Neuronal stem cell (in vitro differentiated cells): ENCODE results near the gene CNTLN. TPM values are rescaled to one million over a fixed set of nuclear protein-coding genes. Genes with fewer than 3 reads are reported as not detected.

Source experiments
- DNase-seq: peaks from one replicate; pipeline ENCODE4 v3.0.0-alpha.2; 2013; ENCODE audit warnings: low spot score
- H2AFZ ChIP-seq: one replicate; pipeline ENCODE4 v1.6.1; 2013; ENCODE audit warnings: mild to moderate bottlenecking, low read length, inconsistent platforms
- H2AK5ac ChIP-seq: 2 replicates; pipeline ENCODE4 v1.6.1; 2013; ENCODE audit warnings: low read depth, mild to moderate bottlenecking, inconsistent platforms, low read length, moderate library complexity, mixed read lengths
- H2BK120ac ChIP-seq: 2 replicates; pipeline ENCODE4 v1.6.1; 2013; ENCODE audit warnings: low read depth, mild to moderate bottlenecking, inconsistent platforms, low read length, moderate library complexity, mixed read lengths
- H2BK12ac ChIP-seq: one replicate; pipeline ENCODE4 v1.6.1; 2013; ENCODE audit warnings: low read length, inconsistent platforms
- H2BK15ac ChIP-seq: 2 replicates; pipeline ENCODE4 v1.6.1; 2013; ENCODE audit warnings: mild to moderate bottlenecking, low read length, inconsistent platforms, mixed read lengths
- H2BK5ac ChIP-seq: one replicate; pipeline ENCODE4 v1.6.1; 2013; ENCODE audit warnings: inconsistent platforms, mild to moderate bottlenecking, low read length, moderate library complexity
- H3K14ac ChIP-seq: one replicate; pipeline ENCODE4 v1.6.1; 2013; ENCODE audit warnings: low read length, inconsistent platforms
- H3K18ac ChIP-seq: 2 replicates; pipeline ENCODE4 v1.6.1; 2013; ENCODE audit warnings: low read length, inconsistent platforms
- H3K23ac ChIP-seq: 2 replicates; pipeline ENCODE4 v1.6.1; 2013; ENCODE audit warnings: low read depth, mild to moderate bottlenecking, mixed read lengths, low read length, inconsistent platforms; ENCODE audit not compliant: poor library complexity
- H3K27ac ChIP-seq: replicated peaks from 3 replicates; pipeline ENCODE4 v1.5.1; 2013; ENCODE audit warnings: low read length, inconsistent platforms
- H3K27me3 ChIP-seq, 3 experiments: 2 replicates each; pipeline ENCODE4 v1.6.1; 2013; ENCODE audit warnings: low read length in 3 of 3, mild to moderate bottlenecking in 2 of 3, inconsistent platforms in 1 of 3, low read depth in 1 of 3, mixed read lengths in 1 of 3, moderate library complexity in 1 of 3; ENCODE audit not compliant: control insufficient read depth in 3 of 3, insufficient read depth in 3 of 3
- H3K36me3 ChIP-seq, 2 donors: replicated peaks in 1 of 2; 2 replicates each; pipeline ENCODE4 v1.6.1; 2013; ENCODE audit warnings: low read length in 2 of 2; ENCODE audit not compliant: control insufficient read depth in 2 of 2, insufficient read depth in 2 of 2
- H3K4ac ChIP-seq: 2 replicates; pipeline ENCODE4 v1.6.1; 2013; ENCODE audit warnings: inconsistent platforms, mild to moderate bottlenecking, low read length, moderate library complexity
- H3K4me1 ChIP-seq, 2 donors: 1 replicate in 1 of 2; 2 replicates in 1 of 2; pipeline ENCODE4 v1.6.1; 2013; ENCODE audit warnings: low read length in 2 of 2, low read depth in 1 of 2; ENCODE audit not compliant: control insufficient read depth in 2 of 2, insufficient read depth in 1 of 2
- H3K4me2 ChIP-seq: one replicate; pipeline ENCODE4 v1.6.1; 2013; ENCODE audit warnings: mild to moderate bottlenecking, low read length, inconsistent platforms; ENCODE audit not compliant: insufficient read depth, poor library complexity, severe bottlenecking
- H3K4me3 ChIP-seq, 2 donors: 2 replicates each; pipeline ENCODE4 v1.5.1; 2013; ENCODE audit warnings: low read length in 2 of 2, mild to moderate bottlenecking in 2 of 2, inconsistent platforms in 1 of 2, moderate library complexity in 1 of 2
- H3K79me1 ChIP-seq: one replicate; pipeline ENCODE4 v1.6.1; 2013; ENCODE audit warnings: low read depth, mild to moderate bottlenecking, inconsistent platforms, low read length, moderate library complexity
- H3K9ac ChIP-seq: one replicate; pipeline ENCODE4 v1.6.1; 2013; ENCODE audit warnings: mild to moderate bottlenecking, low read depth, low read length, inconsistent platforms; ENCODE audit not compliant: poor library complexity
- H3K9me3 ChIP-seq, 2 donors: replicated peaks in 1 of 2; 2 replicates each; pipeline versions ENCODE3 to v1.6.1; 2013; ENCODE audit warnings: low read length in 2 of 2, mild to moderate bottlenecking in 2 of 2, inconsistent platforms in 1 of 2, low read depth in 1 of 2, mixed read lengths in 1 of 2, moderate library complexity in 1 of 2; ENCODE audit not compliant: control insufficient read depth in 2 of 2, insufficient read depth in 1 of 2
- H4K8ac ChIP-seq: one replicate; pipeline ENCODE4 v1.6.1; 2013; ENCODE audit warnings: low read depth, mild to moderate bottlenecking, inconsistent platforms, low read length, moderate library complexity
- H4K91ac ChIP-seq: one replicate; pipeline ENCODE4 v1.6.1; 2013; ENCODE audit warnings: low read length, low read depth, mild to moderate bottlenecking, inconsistent platforms; ENCODE audit not compliant: poor library complexity
- WGBS, 2 donors: extraction: QIAGEN DNeasy Blood & Tissue Kit; methylation state at CpG; one replicate each; pipeline ENCODE4 v1.1.7; 2013; ENCODE audit warnings: missing lambda C conversion rate in 2 of 2, mixed read lengths in 1 of 2; ENCODE audit not compliant: insufficient read length in 2 of 2, insufficient replicate concordance in 1 of 2; ENCODE audit errors: extremely low coverage in 2 of 2; 5-methylcytosine and 5-hydroxymethylcytosine counted together
- polyA plus RNA-seq, 2 experiments: library from polyadenylated mRNA; stranded (reverse); fragments of 200-250 nt; gene quantifications; one replicate each; pipeline ENCODE4 v1.2.3, GENCODE V29; 2013

Gene CNTLN
- polyA plus RNA-seq (2013, experiment 1 of 2): 4.6 TPM
- polyA plus RNA-seq (2013, experiment 2 of 2): 4.5 TPM

- DNase-seq: peak; percentile 83
- H2BK120ac ChIP-seq: peak within 1 kb of the TSS; percentile 99
- H3K4me3 ChIP-seq: peak within 1 kb of the TSS; percentile 80 to 95
- H3K79me1 ChIP-seq: no peaks in the 10 kb centered on the region
- H3K9ac ChIP-seq: peak within 1 kb of the TSS; percentile 92
- no CpG with 5 or more reads among the region's 61 CpGs for WGBS, 2 donors
- H4K8ac ChIP-seq: peak within 1 kb of the TSS; percentile 100
- H3K14ac ChIP-seq: peak within 1 kb of the TSS; percentile 89
- peak within 1 kb of the TSS; percentile 89 for H3K4me2 ChIP-seq
- peak within 1 kb of the TSS; percentile 94 for H2BK12ac ChIP-seq
- no peak within 1 kb of the TSS for H2AK5ac ChIP-seq
- H4K91ac ChIP-seq: peak within 1 kb of the TSS; percentile 92
- H2AFZ ChIP-seq: peak within 1 kb of the TSS; percentile 97
- H3K4me1 ChIP-seq: peaks cover 0 to 2% of the 10 kb centered on the region in 2 donors
- peak within 1 kb of the TSS; percentile 87 for H2BK5ac ChIP-seq
- H3K23ac ChIP-seq: peak within 1 kb of the TSS; percentile 97
- H3K27ac ChIP-seq: no peak within 1 kb of the TSS
- peaks cover 0 to 5% of the 10 kb centered on the region in 2 donors for H3K9me3 ChIP-seq
- H3K27me3 ChIP-seq: no peaks in the 10 kb centered on the region
- H2BK15ac ChIP-seq: peak within 1 kb of the TSS; percentile 94
- H3K36me3 ChIP-seq: no peaks in the 10 kb centered on the region
- H3K18ac ChIP-seq: peak within 1 kb of the TSS; percentile 99
- H3K4ac ChIP-seq: peak within 1 kb of the TSS; percentile 97
Observed at GRCh38 chr9:17134396-17135294, at the start of gene CNTLN. TSS of gene CNTLN (plus strand) at chr9:17135040. CDS start at chr9:17135066, 26 bp downstream.

- Histone ChIP-seq H2BK120ac (no peak overlapping the region), H3K36me3 (no peaks in the 10 kb centered on the region), H3K27me3 (no peaks in the 10 kb centered on the region), H2BK5ac (no peak overlapping the region), H3K4ac (no peak overlapping the region), H3K14ac (no peak overlapping the region), H2AK5ac (no peak overlapping the region), H3K4me3 (no peak overlapping the region), H2AFZ (no peak overlapping the region), H3K9me3 (no peaks in the 10 kb centered on the region), H3K4me1 (no peaks in the 10 kb centered on the region), H3K79me1 (no peaks in the 10 kb centered on the region), H3K27ac (no peak overlapping the region), H3K9ac (no peak overlapping the region), H4K8ac (no peak overlapping the region), H3K18ac (no peak overlapping the region), H2BK15ac (no peak overlapping the region), H3K4me2 (no peak overlapping the region), H3K23ac (no peak overlapping the region), H4K91ac (no peak overlapping the region), H2BK12ac (no peak overlapping the region)
- DNase-seq: no peak
- WGBS, 2 donors: no CpG with 5 or more reads among the region's 5 CpGs
Observed at GRCh38 chr9:17088566-17088965, 46.3 kb upstream of the CNTLN start.

GRCh38 chr9:17090041-17090440, 44.8 kb upstream of the CNTLN start:
- H2BK12ac ChIP-seq: no peak overlapping the region
- H3K4ac ChIP-seq: no peak overlapping the region
- H3K36me3 ChIP-seq: no peaks in the 10 kb centered on the region
- DNase-seq: no peak
- H2BK15ac ChIP-seq: no peak overlapping the region
- no peak overlapping the region for H2AK5ac ChIP-seq
- H3K79me1 ChIP-seq: no peaks in the 10 kb centered on the region
- H3K4me3 ChIP-seq: no peak overlapping the region
- H2AFZ ChIP-seq: no peak overlapping the region
- H3K23ac ChIP-seq: no peak overlapping the region
- H4K91ac ChIP-seq: no peak overlapping the region
- no peak overlapping the region for H3K9ac ChIP-seq
- no peak overlapping the region for H3K14ac ChIP-seq
- WGBS, 2 donors: no CpG with 5 or more reads among the region's 1 CpG
- H2BK120ac ChIP-seq: no peak overlapping the region
- H3K18ac ChIP-seq: no peak overlapping the region
- no peak overlapping the region for H3K27ac ChIP-seq
- H3K4me1 ChIP-seq: no peaks in the 10 kb centered on the region
- H3K4me2 ChIP-seq: no peak overlapping the region
- no peaks in the 10 kb centered on the region for H3K9me3 ChIP-seq
- no peak overlapping the region for H2BK5ac ChIP-seq
- H3K27me3 ChIP-seq: no peaks in the 10 kb centered on the region
- no peak overlapping the region for H4K8ac ChIP-seq

DNA sequence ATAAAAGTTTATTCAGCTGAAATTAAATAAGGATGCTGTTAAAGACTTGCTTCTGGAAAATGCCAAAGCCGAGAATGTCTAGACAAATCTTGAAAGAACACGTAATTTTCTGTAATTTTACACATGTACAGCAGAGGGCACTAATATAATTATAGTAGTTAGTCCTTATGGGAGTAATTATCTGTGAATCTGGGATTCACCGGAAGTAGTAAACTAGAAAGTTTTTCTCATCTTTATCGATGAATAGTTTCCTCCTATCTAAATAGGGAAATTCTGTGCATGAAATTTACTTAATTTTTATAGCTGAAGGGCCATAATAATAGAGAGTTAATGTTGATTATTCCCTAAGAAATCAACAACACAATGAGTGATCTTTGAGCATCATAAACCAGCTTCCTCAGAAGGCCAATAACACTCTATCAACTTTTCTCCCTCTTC, 18.4 kb upstream of the CNTLN start:
- Histone ChIP-seq H4K8ac (no peak overlapping the region), H2AFZ (peak overlapping the region; percentile 41), H2BK12ac (no peak overlapping the region), H3K4me3 (no peak overlapping the region), H3K9me3 (peaks cover 0 to 3% of the 10 kb centered on the region in 2 donors), H3K14ac (no peak overlapping the region), H3K18ac (no peak overlapping the region), H3K9ac (no peak overlapping the region), H3K36me3 (no peaks in the 10 kb centered on the region), H3K4me2 (no peak overlapping the region), H2BK120ac (no peak overlapping the region), H2AK5ac (no peak overlapping the region), H4K91ac (no peak overlapping the region), H3K4me1 (no peaks in the 10 kb centered on the region), H3K27ac (no peak overlapping the region), H3K23ac (no peak overlapping the region), H2BK15ac (no peak overlapping the region), H3K79me1 (peaks cover 3% of the 10 kb centered on the region), H2BK5ac (no peak overlapping the region), H3K4ac (no peak overlapping the region), H3K27me3 (no peaks in the 10 kb centered on the region)
- no CpG with 5 or more reads among the region's 4 CpGs for WGBS, 2 donors
- DNase-seq: peak; percentile 6
